NCI-H69 (cell line): ENCODE data around the gene PLCH2.
"Not testable (repeated sequence)": the region's sequence is repeated elsewhere in the genome, so short reads cannot be mapped to it uniquely, and the experiment has no call there.

Experiments
- DNase-seq: peaks from one replicate; lab custom pipeline; 2025; lab: John Stamatoyannopoulos, UW

The PLCH2 gene

DNA sequence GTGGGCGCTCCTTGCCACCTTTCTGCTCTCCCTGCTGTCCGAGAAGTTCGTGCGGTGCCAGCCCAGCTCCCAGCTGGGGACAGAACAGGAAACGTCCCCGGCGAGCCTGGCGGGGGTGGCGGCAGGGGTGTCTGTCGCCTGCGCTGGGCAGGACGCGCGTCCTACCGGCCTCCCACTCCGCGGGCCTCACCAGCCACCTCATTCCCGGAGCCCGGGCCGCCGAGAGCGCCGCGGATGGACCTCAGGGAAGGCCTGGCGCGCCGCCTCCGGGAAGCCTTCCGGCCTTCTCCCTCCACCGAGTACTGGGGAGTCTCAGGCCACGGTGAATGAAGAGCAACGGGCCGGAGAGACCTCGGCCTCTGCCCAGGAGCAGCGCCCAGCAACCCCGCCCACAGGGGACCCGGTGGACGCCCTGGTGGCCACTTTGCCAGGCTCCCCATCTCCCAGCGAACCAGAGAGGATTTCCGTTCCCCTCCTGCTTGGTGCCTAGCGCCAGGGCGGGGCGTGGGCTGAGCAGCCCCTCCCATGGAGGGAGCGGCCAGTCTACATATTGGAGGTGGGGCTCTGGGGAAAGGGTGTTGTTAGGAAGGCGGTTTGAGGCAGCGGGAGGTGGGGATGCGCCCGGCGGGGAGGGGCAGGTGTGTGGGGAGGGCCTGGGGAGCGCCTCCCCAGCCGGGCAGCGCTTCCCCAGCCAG is 70.6 kb downstream of the PLCH2 start:
- peak; percentile 94 for DNase-seq

GRCh38 chr1:2547210-2548067 is 71.3 kb downstream of the PLCH2 start:
- peak; percentile 59 for DNase-seq

- DNase-seq: peak; percentile 79
Measured at GRCh38 chr1:2548068-2548589, 72.0 kb downstream of the PLCH2 start.

GRCh38 chr1:2549367-2550029 is 73.4 kb downstream of the PLCH2 start:
- not testable (repeated sequence) for DNase-seq

- not testable (repeated sequence) for DNase-seq
Measured at GRCh38 chr1:2550309-2550861, 74.3 kb downstream of the PLCH2 start.

GRCh38 chr1:2551544-2551943 is 75.5 kb downstream of the PLCH2 start:
- DNase-seq: not testable (repeated sequence)

- DNase-seq: no peak
Measured at GRCh38 chr1:2552189-2552588, 76.1 kb downstream of the PLCH2 start.

DNA sequence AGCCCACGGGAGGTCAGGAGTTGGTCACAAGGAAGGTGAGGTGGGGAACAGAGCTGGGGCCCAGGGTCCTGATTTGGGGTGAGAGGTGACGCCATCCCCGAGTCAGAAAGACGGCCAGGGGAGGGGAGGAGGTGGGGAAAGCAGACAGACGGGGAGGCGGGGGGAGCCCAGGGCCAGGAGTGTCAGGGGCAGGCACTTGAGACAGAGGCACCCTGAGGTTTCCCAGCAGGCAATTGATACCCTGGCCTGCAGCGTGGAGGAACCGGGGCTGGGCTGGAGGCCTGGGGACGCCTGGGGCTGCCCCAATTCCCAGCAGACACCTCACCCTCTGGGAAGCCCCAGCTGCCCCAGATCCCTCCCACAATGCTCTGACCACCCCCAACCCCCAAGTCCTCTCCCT is 77.0 kb downstream of the PLCH2 start:
- not testable (repeated sequence) for DNase-seq

DNA sequence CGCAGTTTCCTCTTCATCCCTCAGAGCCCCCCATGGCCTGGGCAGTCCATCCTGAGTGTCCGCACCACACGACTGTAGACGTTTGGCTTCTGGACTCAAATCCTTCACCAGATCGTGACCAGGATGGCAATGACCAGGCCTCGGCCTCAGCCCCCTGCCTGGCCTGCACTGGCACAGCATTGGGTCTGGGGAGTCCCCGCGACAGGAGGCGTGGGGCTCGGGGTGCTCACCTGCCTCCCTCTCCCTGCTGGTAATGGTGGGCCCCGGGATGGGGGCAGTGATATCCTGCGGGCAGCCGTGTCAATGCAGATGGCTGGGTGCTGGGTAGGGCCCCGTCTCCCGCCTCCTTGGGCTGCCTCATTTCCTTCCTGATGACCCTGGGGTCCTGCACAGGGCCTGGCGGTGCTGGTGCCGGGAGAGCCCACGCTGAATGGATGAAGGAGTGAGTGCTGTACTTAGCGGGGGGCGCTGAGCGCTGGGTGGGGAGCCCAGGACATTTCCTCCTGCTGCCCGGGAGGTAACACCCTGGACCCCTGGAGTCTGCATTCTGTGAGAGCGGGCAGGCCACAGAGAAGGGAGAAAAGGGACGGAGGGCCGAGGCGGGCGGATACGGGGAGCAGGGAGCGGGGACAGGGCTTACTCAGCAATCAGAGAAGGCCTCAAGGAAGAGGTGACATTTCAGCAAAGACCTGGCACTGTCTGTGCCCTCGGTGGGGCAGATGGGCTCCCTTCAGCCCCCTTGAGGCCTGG is 78.0 kb downstream of the PLCH2 start:
- no peak for DNase-seq

- peak; percentile 40 for DNase-seq
Measured at GRCh38 chr1:2554621-2555387, 78.7 kb downstream of the PLCH2 start.
